DND-41 (cell line): ENCODE results near the gene MEX3C.

Source experiments
- ATAC-seq: fragments of 200-7000 bp; cut with Tn5 transposase; 3 replicates; pipeline ENCODE4 v1.9.1; 2021; ENCODE audit warnings: low read depth; ENCODE audit not compliant: insufficient read depth
- DNase-seq: peaks from one replicate; pipeline ENCODE4 v3.0.0-alpha.2; 2020
- H2AFZ ChIP-seq: 2 replicates; pipeline ENCODE4 v1.6.0; 2012; ENCODE audit warnings: low read depth, low read length
- H3K27ac ChIP-seq: 2 replicates; pipeline ENCODE4 v1.5.1; 2012; ENCODE audit warnings: low read length, inconsistent platforms
- H3K27me3 ChIP-seq: fragments of 200-600 bp; sonication (generic); 2 replicates; pipeline ENCODE4 v1.6.0; 2012; ENCODE audit warnings: low read length, mild to moderate bottlenecking, inconsistent platforms; ENCODE audit not compliant: insufficient read depth, poor library complexity
- H3K36me3 ChIP-seq: 2 replicates; pipeline ENCODE4 v1.5.1; 2012; ENCODE audit warnings: low read length, inconsistent platforms; ENCODE audit not compliant: insufficient read depth
- H3K4me1 ChIP-seq: 2 replicates; pipeline ENCODE4 v1.5.1; 2012; ENCODE audit warnings: mild to moderate bottlenecking, low read length; ENCODE audit not compliant: insufficient read depth
- H3K4me2 ChIP-seq: 2 replicates; pipeline ENCODE4 v1.6.0; 2012; ENCODE audit warnings: mild to moderate bottlenecking, moderate library complexity, low read length, inconsistent platforms; ENCODE audit not compliant: insufficient read depth
- H3K4me3 ChIP-seq, 2 experiments: fragments of 200-600 bp in 1 of 2; shearing (Covaris generic) in 1 of 2; 2 replicates each; pipeline ENCODE4 v1.5.1; 2012 to 2016; ENCODE audit warnings: inconsistent platforms in 2 of 2, low read length in 2 of 2, mild to moderate bottlenecking in 2 of 2, low read depth in 1 of 2, moderate library complexity in 1 of 2
- H3K79me2 ChIP-seq: 2 replicates; pipeline ENCODE4 v1.6.0; 2012; ENCODE audit warnings: low read length, inconsistent platforms; ENCODE audit not compliant: insufficient read depth
- H3K9ac ChIP-seq: 2 replicates; pipeline ENCODE4 v1.6.0; 2012; ENCODE audit warnings: low read depth, mild to moderate bottlenecking, inconsistent platforms, low read length, moderate library complexity
- H3K9me3 ChIP-seq: 2 replicates; pipeline ENCODE4 v1.5.1; 2012; ENCODE audit warnings: low read length, moderate library complexity, mild to moderate bottlenecking, inconsistent platforms; ENCODE audit not compliant: insufficient read depth, severe bottlenecking
- H4K20me1 ChIP-seq: 2 replicates; pipeline ENCODE4 v1.6.0; 2012; ENCODE audit warnings: low read length; ENCODE audit not compliant: insufficient read depth
- CTCF ChIP-seq: IDR thresholded peaks from 2 replicates; pipeline ENCODE4 v1.5.1; 2012; ENCODE audit warnings: borderline replicate concordance, low read length, moderate library complexity, mild to moderate bottlenecking; ENCODE audit not compliant: poor library complexity, severe bottlenecking; ENCODE audit errors: extremely low read depth
- EZH2 ChIP-seq: IDR thresholded peaks from 3 replicates; pipeline ENCODE4 v1.6.1; 2012; ENCODE audit warnings: borderline replicate concordance, low read depth, mild to moderate bottlenecking, moderate library complexity, low read length, inconsistent platforms; ENCODE audit not compliant: severe bottlenecking

Gene MEX3C

GRCh38 chr18:51151185-51151567 lies 46.3 kb downstream of the MEX3C start:
- H3K9me3 ChIP-seq = no peaks in the 10 kb centered on the region
- no peaks in the 10 kb centered on the region for H4K20me1 ChIP-seq
- no peak for TF ChIP-seq EZH2
- TF ChIP-seq CTCF = no peak
- no peaks in the 10 kb centered on the region for H3K79me2 ChIP-seq
- H3K4me2 ChIP-seq = no peak overlapping the region
- no peak for ATAC-seq
- H3K9ac ChIP-seq = no peak overlapping the region
- peaks cover 28% of the 10 kb centered on the region for H3K4me1 ChIP-seq
- no peak overlapping the region for H2AFZ ChIP-seq
- no peaks in the 10 kb centered on the region for H3K27me3 ChIP-seq
- no peak overlapping the region for H3K27ac ChIP-seq
- DNase-seq = no peak
- no peak overlapping the region for H3K4me3 ChIP-seq
- no peaks in the 10 kb centered on the region for H3K36me3 ChIP-seq

GRCh38 chr18:51150113-51150700 lies 47.3 kb downstream of the MEX3C start:
- no peak overlapping the region for H3K4me2 ChIP-seq
- no peak overlapping the region for H2AFZ ChIP-seq
- ATAC-seq = no peak

GRCh38 chr18:51149670-51150069 lies 47.8 kb downstream of the MEX3C start:
- Histone ChIP-seq H2AFZ (no peak overlapping the region), H3K9me3 (no peaks in the 10 kb centered on the region), H3K4me3 (no peak overlapping the region), H3K4me2 (no peak overlapping the region), H3K27ac (no peak overlapping the region), H4K20me1 (no peaks in the 10 kb centered on the region), H3K36me3 (no peaks in the 10 kb centered on the region), H3K4me1 (peaks cover 26% of the 10 kb centered on the region), H3K27me3 (no peaks in the 10 kb centered on the region), H3K9ac (no peak overlapping the region), H3K79me2 (no peaks in the 10 kb centered on the region)
- TF ChIP-seq EZH2 (no peak), CTCF (no peak)
- no peak for ATAC-seq
- no peak for DNase-seq

More at GRCh38 chr18:51150113-51150700, 47.3 kb downstream of the MEX3C start:
- Histone ChIP-seq H3K9ac (no peak overlapping the region), H3K4me3 (no peak overlapping the region), H3K9me3 (no peaks in the 10 kb centered on the region), H3K4me1 (peaks cover 28% of the 10 kb centered on the region), H3K79me2 (no peaks in the 10 kb centered on the region), H3K27me3 (no peaks in the 10 kb centered on the region), H4K20me1 (no peaks in the 10 kb centered on the region), H3K36me3 (no peaks in the 10 kb centered on the region), H3K27ac (no peak overlapping the region)
- DNase-seq = no peak
- TF ChIP-seq CTCF (no peak), EZH2 (no peak)
